Measurements from ENCODE around the gene SLC22A7.
"Not testable (repeated sequence)": the region's sequence is repeated elsewhere in the genome, so short reads cannot be mapped to it uniquely, and the experiment has no call there.

SLC22A7 gene

DNA sequence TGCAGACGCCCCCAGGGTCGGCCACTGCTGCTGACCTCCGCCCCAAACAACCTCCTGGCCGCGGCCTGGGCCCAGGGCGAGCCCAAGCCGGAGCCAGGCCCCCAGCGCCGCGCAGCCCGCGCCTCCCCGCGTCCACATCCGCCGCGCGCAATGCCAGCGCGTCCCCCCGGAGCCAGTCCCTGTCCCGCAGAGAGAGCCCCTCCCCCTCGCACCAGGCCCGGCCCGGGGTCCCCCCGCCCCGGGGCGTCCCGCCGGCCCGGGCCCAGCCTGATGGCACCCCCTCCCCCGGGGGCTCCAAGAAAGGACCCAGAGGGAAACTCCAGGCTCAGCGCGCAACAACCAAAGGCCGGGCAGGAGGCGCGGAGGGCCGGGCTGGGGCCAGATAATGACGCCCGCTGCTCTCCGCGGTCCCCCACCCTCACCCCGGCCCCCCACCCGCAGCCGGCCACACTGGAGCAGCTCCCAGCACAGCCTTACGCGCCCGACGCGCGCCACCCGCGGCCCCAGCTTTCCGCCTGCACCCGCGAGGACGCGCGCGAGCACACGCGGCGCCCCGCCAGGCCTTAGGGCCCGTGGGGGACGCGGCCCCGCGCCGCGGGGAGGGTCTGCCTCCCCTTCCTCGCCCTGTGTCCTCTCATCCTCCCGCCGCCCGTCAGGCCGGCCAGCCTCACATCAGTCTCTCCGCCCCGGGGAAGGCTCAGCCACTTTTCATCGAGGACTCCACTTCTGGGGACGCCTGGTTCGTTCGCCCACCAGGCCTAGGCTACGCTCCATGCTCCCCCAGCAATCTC is 12.9 kb upstream of the SLC22A7 start:
- no peak for DNase-seq

DNA sequence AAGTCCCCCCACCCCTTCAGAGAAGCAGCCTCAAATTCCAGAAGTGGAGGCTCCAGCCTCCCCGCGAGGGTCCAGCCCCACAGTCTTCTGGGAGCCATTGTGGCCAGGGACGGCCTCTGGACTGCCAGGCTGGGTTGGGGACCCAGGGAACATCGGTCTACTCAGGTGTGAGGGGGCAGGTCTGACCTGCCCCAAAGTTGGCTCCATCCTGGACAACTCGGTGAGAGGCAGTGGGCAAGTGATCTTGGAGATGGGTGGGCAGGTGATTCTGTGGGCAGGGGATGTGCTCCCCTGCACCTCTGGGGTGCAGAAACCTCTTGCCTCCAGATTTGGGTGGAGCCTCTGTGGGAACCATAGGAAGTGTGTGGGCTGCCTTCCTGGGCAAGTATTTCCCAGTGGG is 12.2 kb upstream of the SLC22A7 start:
- no peak for DNase-seq

DNA sequence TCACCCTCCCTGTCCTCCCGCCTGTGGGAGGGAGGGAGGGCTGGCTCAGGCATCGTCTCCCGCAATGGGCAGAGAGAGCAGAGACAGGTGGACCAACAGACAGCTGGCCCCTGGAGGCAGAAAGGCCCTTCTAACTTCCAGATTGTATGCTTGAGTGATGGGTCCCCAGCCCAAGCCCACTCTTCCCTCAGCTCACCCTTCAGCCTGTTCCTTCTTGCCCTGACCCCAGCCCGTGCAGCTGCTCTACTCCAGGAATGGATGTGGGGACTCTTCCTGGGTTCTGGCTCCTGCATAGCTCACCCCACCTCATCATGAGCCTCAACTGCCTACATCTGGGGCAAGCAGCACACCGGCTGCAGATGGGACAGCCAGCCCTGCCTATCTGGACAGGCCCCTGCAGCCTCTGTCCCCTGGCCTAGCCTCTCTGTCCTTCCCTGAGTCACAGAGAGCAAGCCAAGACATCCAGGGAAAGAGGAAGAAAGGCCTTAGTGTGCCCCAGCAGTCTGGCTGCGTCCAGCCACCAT is 11.5 kb upstream of the SLC22A7 start:
- DNase-seq, result no peak

DNA sequence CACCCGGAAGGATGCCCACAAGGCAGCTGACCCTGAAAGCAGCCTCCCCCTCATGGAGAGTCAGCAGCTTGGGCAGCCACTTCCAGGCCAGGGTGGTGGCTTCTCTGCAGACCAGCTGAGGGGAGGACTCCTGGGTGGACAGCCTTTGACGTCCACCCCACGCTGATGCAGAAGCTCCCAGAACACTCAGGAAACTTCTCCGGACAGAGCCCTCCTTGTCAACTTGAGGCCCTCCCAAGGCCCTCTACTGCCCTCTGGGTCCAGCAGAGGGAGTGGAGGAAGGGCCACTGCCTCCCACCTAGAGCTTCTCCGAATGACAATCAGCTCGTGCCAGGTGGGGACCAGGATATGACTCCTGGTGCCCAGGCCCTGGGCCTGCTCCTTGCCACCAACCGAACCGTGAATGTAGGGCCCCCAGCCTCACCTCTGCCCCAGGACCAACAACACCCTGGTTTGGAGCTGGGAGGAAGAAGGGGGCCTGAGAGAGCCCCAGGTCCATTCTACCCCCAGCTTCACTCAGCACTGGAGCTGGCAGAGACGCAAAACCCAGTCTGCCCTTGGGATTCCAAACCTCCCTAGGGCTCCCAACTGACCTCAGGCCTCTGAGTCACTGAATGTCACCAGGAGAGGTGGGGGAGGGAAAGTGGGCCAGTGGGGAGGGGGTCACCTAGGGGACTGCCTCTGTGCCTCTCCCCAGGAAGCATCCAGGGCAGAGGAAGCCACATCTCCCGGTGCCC is 10.9 kb upstream of the SLC22A7 start:
- DNase-seq, result no peak

DNA sequence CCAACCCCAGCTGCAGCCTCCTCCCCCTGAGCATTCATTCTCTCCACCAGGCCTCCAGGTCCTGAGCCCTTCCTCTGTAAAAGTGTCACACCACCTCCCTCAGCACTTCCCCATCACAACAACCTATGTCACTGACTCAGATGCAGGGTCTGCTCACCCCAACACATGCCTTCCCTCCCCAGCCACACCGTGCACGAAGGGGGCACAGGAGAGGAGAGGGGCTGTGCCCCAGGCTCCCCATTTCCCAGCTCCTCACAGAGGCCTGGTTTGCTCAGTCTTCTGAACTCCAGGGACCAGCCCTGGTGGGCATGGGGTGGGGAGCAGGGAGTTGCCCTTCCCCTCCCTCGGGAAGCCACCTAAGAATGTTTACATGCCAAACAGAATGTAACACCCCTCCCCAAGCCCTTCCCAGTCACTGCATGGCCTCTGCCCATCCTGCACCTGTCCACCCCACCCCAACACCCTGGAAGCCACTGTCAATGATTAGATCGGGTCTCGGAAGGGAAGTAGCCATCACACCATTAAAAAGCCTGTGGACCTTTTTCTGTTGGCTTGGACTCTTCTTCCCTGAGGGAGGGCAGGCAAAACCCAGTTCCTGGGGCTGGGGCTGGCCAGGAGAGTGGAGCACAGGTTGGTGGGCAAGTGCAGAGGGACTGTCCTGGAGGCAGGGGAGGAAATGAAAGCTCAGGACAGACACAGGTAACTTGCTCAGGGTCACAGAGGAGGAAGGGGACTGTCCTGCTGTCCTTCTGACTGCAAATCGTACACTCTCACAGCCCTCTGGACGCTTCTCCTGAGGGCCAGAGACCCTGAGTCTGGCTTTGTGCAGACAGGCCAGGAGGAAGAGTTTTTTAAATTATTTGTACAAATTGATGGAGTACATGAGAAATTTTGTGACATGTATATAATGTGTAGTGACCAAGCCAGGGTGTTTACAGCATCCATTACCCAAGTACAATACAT is 10.1 kb upstream of the SLC22A7 start:
- no peak for DNase-seq

GRCh38 chr6:43290339-43290904 is 7.6 kb upstream of the SLC22A7 start:
- no peak for DNase-seq

DNA sequence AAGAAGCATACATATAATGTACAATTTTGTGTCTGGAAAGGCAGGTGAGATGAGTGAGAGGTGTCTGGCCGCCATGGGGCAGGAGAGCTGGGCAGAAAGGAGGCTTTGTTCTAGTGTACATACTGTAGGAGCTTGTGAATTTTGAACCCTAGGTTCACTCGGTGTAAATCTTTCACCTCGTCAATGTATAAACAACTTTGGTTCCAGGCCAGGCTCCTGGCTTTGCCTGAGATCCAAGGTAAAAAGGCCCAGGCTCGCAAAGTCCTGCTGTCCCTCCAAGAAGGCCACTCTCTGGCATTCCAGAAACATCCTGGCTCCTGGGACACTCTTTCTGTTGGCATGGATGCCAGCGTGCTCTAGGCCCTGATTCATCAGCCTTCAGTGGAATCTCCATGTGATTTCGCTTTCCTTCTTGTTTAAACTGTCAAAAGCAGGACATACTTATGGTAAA is 7.1 kb upstream of the SLC22A7 start:
- DNase-seq, result no peak

DNA sequence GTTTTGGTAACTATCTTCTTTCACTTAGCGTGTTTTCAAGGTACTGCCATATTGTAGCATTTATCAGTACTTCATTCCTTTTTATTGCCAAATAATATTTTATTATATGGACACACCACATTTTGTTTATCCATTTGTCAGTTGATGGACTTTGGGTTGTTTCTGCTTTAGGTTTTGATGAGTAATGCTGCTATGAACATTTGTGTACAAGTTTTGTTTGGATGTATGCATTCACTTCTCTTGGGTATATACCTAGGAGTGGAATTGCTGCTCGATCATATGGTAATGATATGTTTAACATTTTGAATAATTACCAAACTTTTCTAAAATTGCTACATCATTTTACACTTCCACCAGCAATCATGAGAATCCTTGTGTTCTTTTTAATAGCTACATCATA is 6.4 kb upstream of the SLC22A7 start:
- no peak for DNase-seq

DNA sequence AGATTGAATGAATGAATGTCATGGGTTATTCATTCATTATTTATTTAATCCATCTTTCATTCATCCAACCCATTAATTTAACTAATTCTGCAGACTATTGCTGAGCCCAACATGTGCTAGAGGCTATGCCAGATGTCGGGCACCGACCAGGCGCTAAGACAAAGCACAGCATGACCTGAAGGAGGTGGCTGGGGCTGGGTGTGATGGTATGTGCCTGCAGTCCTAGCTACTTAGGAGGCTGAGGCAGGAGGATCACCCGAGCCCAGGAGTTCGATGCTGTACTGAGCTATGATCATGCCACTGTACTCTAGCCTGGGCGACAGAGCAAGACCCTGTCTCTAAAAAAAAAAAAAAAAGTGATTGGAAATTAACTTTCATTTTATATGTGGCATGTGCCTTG is 5.7 kb upstream of the SLC22A7 start:
- no peak for DNase-seq

DNA sequence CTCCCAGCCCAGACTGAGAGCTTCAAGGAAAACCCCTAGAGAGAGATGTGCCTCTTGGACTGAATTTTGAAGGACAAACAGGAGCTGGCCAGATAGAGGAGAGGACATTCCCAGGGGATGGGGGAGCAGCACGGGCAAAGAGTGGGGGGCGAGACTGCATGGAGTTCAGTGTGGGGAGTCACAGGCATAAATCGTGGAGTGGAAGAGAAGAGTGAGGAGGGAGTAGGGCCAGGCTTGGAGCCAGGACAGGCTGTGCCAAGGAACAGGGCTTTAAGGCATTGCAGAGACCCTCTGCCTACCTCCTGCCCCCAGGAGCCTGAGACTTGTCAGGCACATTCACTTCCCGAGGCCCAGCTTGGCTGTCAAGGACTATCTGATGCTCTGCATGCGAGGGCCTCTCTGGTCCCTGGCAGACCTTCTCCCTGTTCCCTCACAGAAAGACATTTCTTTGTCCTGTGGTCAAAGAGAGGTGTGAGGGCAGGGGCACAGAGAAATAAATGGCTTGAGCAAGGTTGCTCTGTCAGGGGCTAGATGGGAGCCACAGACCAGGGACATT is 5.2 kb upstream of the SLC22A7 start:
- DNase-seq, result no peak

DNA sequence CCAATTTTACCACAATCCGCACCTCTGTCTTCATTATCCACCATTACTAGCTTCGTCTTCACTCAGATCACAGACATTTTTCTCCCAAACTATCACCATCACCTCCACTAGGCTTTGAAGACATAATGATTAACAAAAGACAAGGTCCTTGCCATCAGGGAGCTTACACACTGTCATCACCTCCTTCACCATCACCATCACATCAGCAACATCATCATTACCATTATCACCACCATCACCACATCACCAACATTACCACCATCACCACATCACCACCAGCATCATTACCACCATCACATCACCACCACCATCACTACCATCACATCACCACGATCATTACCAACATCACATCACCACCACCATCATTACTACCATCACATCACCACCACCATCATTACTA is 4.4 kb upstream of the SLC22A7 start:
- DNase-seq, result no peak

GRCh38 chr6:43294536-43294935 is 3.5 kb upstream of the SLC22A7 start:
- DNase-seq, result no peak

DNA sequence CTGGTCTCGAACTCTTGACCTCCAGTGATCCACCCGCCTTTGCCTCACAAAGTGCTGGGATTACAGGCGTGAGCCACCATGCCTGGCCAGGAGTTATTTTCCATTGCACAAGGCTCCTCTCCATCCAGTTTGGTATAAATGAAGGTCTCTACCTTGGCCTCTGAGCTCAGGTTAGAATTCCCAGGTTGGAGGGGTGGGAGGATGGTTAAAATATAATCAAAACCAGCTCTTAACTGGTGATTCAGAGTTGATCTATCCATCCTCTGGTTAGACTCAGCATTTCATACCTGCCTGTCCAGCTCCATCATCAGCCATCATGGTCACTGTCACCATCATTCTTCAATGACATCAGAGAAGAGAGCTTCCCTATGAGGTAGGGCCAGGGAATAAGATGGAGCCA is 2.6 kb upstream of the SLC22A7 start:
- DNase-seq, result no peak

DNA sequence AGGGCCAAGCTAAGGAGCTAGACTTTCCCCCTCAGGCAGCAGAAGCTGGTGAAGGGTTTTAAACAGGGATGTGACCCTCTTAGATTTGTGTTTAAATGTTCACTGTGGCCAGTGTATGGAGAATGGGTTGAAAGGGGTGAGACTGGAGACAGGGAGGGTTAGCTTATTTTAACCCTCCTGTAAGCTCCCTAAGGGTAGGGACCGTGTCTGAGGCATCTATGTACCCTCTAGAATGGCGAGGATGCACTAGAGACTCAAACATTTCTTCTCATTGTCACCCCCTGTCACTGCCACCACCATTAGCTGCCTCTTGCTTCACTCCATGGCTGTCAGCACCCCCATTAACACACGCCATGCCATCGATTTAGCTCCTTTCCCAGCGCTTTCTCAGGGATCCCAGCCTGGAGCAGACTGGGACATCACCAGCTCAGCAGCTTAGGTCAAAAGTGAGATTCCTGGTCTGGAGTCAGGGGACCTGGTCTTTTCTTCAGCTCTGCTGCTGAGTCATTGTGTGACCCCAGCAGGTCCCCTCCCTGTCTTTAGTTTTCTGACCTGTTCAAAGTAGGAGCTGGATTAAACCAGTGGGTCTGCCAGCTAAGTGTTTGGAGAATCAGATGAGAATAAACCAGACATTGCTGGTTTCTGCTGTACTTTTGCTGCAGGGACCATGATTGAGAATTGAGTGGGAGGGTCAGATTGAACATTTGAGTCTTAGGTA is 1.1 kb upstream of the SLC22A7 start:
- no peak for DNase-seq

- DNase-seq, result no peak
Measured at GRCh38 chr6:43298565-43299337, 691 bp downstream of the SLC22A7 start.

GRCh38 chr6:43299338-43300293 is 1.6 kb downstream of the SLC22A7 start:
- DNase-seq, result no peak

GRCh38 chr6:43301081-43301870 is 3.2 kb downstream of the SLC22A7 start:
- no peak for DNase-seq

GRCh38 chr6:43302126-43302525 is 4.1 kb downstream of the SLC22A7 start:
- no peak for DNase-seq

- DNase-seq, result not testable (repeated sequence)
Measured at GRCh38 chr6:43303006-43303405, 4.9 kb downstream of the SLC22A7 start.

Data from activated CD8-positive, alpha-beta memory T cell treated with anti-CD3 and anti-CD28 coated beads, Interleukin-2, amount 50 U/mL, for 4 hours (primary cell).